Measurements from ENCODE around the gene DIP2C.
"Not testable (repeated sequence)": the region's sequence is repeated elsewhere in the genome, so short reads cannot be mapped to it uniquely, and the experiment has no call there.

DIP2C gene

DNA sequence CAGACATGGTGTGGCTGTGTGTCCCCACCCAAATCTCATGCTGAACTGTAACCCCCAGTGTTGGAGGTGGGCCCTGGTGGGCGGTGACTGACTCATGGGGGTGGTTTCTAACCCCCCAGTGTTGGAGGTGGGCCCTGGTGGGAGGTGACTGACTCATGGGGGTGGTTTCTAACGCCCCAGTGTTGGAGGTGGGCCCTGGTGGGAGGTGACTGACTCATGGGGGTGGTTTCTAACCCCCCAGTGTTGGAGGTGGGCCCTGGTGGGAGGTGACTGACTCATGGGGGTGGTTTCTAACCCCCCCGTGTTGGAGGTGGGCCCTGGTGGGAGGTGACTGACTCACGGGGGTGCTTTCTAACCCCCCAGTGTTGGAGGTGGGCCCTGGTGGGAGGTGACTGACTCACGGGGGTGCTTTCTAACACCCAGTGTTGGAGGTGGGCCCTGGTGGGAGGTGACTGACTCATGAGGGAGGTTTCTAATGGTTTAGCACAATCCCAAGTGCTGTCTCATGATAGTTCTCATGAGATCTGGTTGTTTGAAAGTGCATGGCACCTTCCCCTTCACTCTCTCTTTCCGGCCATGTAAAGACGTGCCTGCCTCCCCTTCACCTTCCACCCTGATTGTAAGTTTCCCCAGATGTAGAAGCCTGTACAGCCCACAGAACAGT lies 78.7 kb downstream of the DIP2C start:
- DNase-seq (ENCODE audit: low read depth): peak; percentile 22

GRCh38 chr10:609868-610545 lies 79.5 kb downstream of the DIP2C start:
- no peak for DNase-seq (ENCODE audit: low read depth)

GRCh38 chr10:609262-609658 lies 80.2 kb downstream of the DIP2C start:
- DNase-seq (ENCODE audit: low read depth): no peak

DNA sequence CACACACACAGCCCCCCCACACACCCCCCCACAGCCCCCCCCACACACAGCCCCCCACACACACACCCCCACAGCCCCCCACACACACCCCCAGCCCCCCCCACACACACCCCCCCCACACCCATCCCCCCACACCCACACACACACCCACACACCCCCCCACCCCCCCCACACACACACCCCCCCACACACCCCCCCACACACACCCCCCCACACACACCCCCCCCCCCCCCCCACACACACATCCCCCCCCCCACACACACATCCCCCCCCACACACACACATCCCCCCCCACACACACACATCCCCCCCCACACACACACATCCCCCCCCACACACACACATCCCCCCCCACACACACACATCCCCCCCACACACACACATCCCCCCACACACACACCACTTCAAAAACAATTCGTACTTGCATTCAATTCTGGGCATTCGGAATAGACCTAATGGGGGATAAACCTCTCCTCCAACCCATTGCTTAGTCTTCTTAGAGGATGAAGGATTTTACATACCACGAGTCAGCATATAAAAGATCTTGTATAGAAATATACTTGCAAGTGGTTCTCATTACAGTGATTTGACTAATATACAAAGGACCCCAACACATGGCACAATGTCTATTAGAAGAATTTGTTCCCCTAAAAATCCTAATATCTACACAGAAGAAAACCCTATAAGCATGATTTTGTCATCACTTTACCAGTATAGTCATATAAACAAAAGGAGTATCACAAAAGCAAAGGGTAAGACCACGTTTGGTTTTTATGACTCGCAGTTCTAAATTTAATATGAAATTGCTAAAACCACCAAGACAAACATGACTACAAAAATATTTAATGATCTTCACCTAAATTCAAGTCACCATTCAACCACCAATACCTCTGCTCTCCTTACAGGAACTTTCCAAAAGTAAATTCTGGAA lies 80.9 kb downstream of the DIP2C start:
- no peak for DNase-seq (ENCODE audit: low read depth)

GRCh38 chr10:607545-608185 lies 81.8 kb downstream of the DIP2C start:
- no peak for DNase-seq (ENCODE audit: low read depth)

GRCh38 chr10:606762-607544 lies 82.5 kb downstream of the DIP2C start:
- no peak for DNase-seq (ENCODE audit: low read depth)

DNA sequence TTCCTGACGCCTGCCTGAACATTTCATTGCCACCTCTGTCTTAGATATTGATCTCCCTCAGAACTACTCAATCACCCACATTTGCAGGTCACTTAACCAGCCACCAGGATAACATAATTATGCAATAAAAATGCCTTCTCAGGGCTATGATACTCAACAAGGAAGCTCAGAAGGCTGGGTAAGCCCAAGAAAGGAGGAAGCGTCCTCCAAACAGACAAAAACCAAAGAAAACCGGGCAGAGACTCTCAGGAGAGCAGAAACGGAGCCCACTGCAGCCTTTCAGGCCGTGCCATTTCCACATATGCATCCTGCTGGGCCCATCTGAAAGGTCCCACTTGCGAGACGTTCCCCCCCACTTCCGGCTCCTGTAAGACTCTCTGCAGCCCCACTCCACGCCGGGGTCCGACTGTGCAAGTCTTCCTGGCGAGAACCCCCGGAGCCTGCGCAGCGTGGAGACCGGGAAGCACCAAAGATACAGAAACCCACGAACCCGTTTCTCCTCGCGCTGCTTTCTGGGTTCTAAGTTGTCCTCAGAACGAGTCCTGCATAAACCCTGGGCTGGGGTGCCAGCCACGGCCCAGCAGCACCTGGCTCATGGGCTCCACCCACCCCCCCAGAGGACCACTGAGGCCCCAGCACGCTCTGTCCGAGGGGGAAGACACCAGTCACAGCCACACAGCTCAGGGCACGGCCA lies 83.7 kb downstream of the DIP2C start:
- no peak for DNase-seq (ENCODE audit: low read depth)

DNA sequence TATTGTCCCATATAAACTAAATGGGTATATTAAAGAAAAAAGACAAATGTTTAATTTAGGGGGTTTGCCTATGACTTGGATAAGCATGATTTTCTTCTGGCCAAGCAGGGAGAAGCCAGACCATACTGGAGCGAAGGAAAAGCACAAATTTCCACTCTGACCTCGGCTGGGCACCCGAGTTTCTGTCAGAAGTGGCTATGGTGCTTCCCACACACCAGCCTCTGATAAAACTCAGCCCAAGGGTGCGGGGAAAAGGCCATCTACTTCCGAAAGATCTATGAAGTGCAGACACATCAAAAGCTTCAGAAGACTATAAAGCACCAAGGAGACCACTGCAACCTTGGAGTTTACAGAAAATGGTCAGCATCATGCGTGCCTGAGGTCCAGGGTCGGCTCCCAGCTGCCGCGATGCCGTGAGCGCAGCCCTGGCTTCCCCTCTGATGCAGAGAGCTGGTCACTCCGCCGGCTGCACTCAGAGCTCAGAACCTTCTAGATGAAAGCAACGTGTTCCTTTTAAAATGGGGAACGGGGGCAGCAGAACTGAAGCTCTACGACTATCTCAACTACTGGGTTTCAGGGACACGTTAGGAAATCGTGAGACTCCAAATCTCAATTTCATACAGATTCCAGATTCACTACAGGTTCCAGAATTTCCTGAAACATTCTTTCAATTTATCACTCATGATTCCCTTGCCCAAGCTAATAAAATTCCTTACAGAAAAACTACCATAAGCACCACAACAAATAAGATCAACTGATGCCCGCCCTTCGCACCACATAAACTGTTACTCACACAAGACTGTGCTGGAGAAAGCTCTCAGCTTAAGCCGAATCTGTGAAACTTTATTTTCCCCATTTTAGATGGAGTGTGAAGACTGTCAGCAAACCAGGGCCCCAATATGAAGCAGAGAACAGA lies 84.5 kb downstream of the DIP2C start:
- DNase-seq (ENCODE audit: low read depth): no peak

DNA sequence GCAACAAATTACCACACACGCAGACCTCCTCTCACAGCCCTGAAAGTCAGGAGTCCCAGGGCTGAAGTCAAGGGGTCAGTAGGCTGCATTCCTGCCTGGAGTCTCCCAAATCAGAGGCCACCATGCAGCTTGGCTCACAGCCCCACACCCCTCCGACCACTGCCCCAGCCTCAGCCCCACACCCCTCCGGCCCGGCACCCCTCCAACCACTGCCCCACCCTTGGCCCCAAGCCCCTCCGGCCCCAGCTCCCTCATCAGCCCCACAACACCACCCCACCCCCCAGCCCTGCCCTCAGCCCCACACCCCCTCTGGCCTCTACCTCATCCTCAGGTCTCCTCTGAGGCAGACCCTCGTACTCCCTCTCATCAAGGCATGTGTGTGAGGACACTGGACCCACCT lies 85.7 kb downstream of the DIP2C start:
- no peak for DNase-seq (ENCODE audit: low read depth)

DNA sequence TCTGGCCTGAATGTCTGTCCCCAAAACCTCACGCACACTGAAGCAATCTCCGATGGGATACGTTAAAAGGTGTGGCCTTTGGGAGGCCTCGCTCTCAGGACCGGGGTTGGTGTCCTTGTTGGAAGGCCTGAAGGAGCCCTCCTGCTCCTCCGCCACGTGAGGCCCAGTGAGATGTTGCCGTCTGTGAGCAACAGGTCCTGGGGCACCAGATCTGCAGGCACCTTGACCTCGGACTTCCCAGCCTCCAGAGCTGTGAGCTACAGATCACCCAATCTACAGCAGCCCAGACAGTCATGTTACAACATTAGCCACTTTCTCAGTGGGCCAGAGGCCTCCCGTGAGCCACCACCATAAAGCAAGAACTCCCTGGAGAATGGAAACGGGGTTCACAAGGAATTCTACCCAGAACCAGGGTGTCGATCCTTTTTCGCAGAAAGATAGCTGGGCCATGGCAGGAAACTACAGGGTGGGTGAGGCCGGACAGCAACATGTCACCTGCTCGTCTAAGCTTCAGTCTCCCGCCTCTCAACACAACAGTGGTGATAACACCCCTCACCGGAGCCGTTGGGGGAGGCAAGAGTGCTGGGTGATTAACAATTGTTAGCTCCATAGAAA lies 87.0 kb downstream of the DIP2C start:
- DNase-seq (ENCODE audit: low read depth): no peak

DNA sequence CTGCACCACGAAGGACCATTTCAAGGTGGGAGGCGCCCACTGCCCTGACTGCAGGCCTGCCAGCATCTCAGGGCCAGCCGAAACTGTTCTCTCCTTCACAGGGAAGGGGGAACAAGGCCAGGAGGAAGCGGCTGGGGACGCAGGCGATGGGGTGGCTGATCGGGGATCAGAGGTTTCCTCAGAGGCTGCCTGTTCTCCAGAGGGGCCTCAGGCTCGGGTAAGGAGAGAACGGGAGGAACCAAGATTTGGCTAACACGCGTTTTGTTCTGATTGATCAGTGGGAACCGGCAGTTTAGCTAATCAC lies 87.9 kb downstream of the DIP2C start:
- no peak for DNase-seq (ENCODE audit: low read depth)

DNA sequence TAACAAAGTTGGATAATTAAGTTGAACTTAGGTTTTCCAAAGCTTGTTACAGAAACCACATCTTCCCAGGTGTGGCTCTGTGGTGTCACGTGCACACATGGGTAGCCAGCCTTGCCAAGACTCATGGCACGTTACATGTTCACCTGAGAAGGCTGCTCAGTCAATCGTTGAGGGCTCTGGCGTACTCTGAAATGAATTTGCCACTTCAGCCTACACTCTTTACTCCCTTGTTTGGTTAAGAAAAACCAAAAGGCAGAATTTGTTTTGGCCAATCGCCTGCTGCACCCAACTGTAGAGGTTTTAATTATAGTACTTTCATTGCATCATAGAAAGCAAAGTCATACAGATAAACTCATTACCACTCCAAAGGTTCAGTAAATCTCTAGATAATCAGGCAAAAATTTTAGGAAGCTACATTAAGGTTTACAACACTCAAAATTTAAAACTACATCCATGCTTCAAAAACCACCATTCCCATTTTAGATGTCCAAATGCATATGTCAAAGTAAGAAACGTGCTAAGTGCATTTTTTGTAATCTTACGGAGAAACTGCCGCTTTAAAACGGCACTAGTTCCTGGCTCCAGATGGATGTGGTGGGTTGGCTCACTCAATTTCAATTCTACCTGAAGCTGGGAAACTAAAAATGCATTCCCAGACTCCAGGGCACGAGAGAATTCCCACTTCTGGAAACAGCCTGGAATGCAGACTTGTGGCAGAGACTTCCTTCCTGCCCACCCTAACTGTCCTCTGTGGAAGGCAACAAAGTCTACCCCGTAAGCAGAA lies 88.4 kb downstream of the DIP2C start:
- DNase-seq (ENCODE audit: low read depth): no peak

GRCh38 chr10:600234-600633 lies 89.2 kb downstream of the DIP2C start:
- no peak for DNase-seq (ENCODE audit: low read depth)

DNA sequence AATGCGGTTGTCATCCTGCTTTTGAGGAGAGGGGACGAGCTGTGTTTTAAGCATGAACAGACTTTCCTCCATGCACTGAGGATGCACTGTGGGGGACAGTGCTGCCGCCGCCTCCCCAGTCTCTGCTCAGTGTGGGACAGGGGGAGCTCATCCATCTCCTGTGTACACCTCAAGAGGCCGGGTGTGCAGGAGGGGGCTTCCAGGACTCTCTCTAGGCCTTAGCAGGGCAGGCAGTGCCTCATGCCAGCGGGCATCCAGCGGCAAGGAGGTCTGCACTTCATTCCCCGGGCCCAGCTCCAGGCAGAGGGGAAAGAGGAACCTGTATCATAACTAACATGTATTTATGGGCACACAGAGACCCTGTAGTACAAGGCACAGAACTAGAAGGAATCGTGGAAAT lies 89.7 kb downstream of the DIP2C start:
- DNase-seq (ENCODE audit: low read depth): no peak

DNA sequence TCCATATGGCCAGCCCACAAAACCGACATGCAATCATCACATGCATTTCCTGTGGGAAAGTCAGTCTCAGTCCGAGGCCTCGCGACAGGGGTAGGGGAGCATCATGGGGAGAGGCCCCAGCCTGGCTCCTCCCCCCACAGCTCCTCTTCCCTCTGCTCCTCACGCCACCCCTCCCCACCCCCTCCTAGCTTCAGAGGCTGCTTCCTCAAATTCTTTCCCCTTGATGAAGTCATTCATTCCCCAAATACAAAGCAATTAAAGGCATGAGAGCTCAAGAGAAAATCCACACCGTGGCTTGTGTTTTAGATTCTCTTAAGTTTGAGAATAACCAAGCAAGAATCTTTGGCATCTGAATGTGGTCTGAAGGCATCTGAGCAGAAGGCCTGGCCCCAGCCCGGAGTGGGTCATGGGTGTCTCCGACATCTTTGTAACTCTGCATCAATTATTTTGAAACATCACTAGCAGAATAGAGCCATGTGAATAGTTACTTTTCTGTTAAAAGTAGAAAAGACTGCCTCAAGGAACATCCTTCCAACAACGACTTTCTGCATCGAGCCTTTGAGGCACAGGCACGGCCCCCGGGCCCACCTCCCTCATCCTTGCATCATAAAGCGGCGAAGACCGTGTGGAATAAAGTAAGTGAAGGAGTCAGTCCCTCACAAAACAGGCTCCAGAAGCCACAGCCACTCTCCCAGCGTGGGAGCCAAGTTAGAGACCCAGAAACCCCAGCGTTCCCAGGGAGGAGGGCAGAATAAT lies 90.9 kb downstream of the DIP2C start:
- no peak for DNase-seq (ENCODE audit: low read depth)

DNA sequence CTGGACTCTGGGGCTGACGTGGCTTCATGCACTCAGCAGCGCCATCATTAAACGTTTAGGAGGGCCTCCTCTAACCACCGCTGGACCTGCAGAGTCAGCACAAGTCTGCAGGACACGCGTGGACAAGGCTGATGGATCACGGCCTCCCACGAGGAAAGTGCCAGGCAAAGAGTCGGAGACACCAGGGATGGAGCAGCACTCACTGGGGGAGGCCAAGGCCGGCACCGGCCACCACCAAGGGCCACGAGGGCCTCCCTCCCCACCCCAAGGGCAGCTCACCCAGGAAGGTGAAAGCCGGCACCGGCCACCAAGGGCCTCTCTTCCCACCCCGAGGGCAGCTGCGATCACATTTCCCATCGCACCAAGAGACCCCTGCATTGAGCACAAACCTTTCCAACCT lies 91.5 kb downstream of the DIP2C start:
- DNase-seq (ENCODE audit: low read depth): no peak

- DNase-seq (ENCODE audit: low read depth): no peak
Measured at GRCh38 chr10:596725-597345, 92.6 kb downstream of the DIP2C start.

DNA sequence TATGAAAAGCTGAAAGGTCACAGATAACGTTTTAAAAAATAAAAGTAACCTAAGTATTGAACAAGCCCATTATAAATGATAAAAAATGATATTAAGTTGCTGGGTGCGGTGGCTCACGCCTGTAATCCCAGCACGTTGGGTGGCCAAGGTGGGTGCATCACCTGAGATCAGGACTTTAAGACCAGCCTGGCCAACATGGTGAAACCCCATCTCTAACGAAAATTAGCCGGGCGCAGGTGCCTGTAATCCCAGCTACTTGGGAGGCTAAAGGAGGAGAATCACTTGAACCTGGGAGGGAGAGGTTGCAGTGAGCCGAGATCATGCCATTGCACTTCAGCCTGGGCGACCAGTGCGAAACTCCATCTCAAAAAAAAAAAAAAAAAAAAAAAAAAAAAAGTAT lies 93.3 kb downstream of the DIP2C start:
- DNase-seq (ENCODE audit: low read depth): not testable (repeated sequence)
